Measurements from ENCODE around the gene CFAP46. TPM values are rescaled to one million over a fixed set of nuclear protein-coding genes. Genes with fewer than 3 reads are reported as not detected.

Gene CFAP46
- total and polyA plus RNA-seq, 10 of the 15 experiments (the other 5 are each of a cell fraction or from before 2014, with no cell fraction given) = 0.01 to 0.18 (median 0.03) TPM; not detected in 7

- Histone ChIP-seq H3K27me3 (replicated peaks in 1 of 2; ENCODE audit: control insufficient read depth in 2 of 2, insufficient read depth in 2 of 2, low read length in 1 of 2) (no peaks in the 10 kb centered on the region), H3K4me1 (ENCODE audit: control insufficient read depth, insufficient read depth, low read length) (no peaks in the 10 kb centered on the region), H3K27ac (ENCODE audit: control insufficient read depth, insufficient read depth) (no peak overlapping the region), H3K79me2 (ENCODE audit: control insufficient read depth, insufficient read depth, low read length) (no peaks in the 10 kb centered on the region), H4K20me1 (ENCODE audit: control insufficient read depth, insufficient read depth) (no peaks in the 10 kb centered on the region), H3K9ac (ENCODE audit: control insufficient read depth, insufficient read depth, low read length) (no peak overlapping the region), H3K4me3 (no peak overlapping the region), H3K4me2 (ENCODE audit: control insufficient read depth, insufficient read depth) (no peak overlapping the region), H3K36me3 (ENCODE audit: control insufficient read depth in 2 of 2, insufficient read depth in 2 of 2, low read length in 1 of 2) (no peaks in the 10 kb centered on the region), H3K9me3 (replicated peaks; ENCODE audit: control insufficient read depth, insufficient read depth, low read length) (no peaks in the 10 kb centered on the region), H2AFZ (ENCODE audit: control insufficient read depth, low read depth, low read length) (no peak overlapping the region)
- ChIA-PET SMC1A (ENCODE audit: uncharacterized antibody, unreplicated experiment) (no interaction called here), POLR2A (no interaction called here), RAD21 (ENCODE audit: unreplicated experiment) (no interaction called here), CTCF (no interaction called here)
- ATAC-seq (no peak), FAIRE-seq (no peak), DNase-seq (ENCODE audit: low read depth, low spot score) (no peak)
- WGBS (ENCODE audit: insufficient coverage, insufficient replicate concordance, low lambda C conversion rate, missing lambda C conversion rate) = 41% methylated on average over 12 of the region's 16 CpGs
- in situ Hi-C loops (cut with MboI) (no loop called here), intact Hi-C loops (cut with micrococcal nuclease; ENCODE audit: unreplicated experiment) (no loop called here)
- no TSS peak for BruUV-seq (replicated peaks)
- TF ChIP-seq RFX5 (IDR thresholded peaks at IDR 0.05; ENCODE audit: low read depth, low read length) = no peak
- no peak for TF ChIP-seq RAD51 (IDR thresholded peaks at IDR 0.05)
Observed at GRCh38 chr10:132860532-132860931, 81.8 kb downstream of the CFAP46 start.

GRCh38 chr10:132859084-132859855 lies 83.1 kb downstream of the CFAP46 start:
- BruUV-seq (replicated peaks) = no TSS peak
- Histone ChIP-seq H3K79me2 (ENCODE audit: control insufficient read depth, insufficient read depth, low read length) (no peaks in the 10 kb centered on the region), H3K27me3 (replicated peaks in 1 of 2; ENCODE audit: control insufficient read depth in 2 of 2, insufficient read depth in 2 of 2, low read length in 1 of 2) (no peaks in the 10 kb centered on the region), H3K9me3 (replicated peaks; ENCODE audit: control insufficient read depth, insufficient read depth, low read length) (no peaks in the 10 kb centered on the region), H3K36me3 (ENCODE audit: control insufficient read depth in 2 of 2, insufficient read depth in 2 of 2, low read length in 1 of 2) (no peaks in the 10 kb centered on the region), H3K4me1 (ENCODE audit: control insufficient read depth, insufficient read depth, low read length) (no peaks in the 10 kb centered on the region), H3K27ac (ENCODE audit: control insufficient read depth, insufficient read depth) (no peak overlapping the region), H2AFZ (ENCODE audit: control insufficient read depth, low read depth, low read length) (no peak overlapping the region), H4K20me1 (ENCODE audit: control insufficient read depth, insufficient read depth) (no peaks in the 10 kb centered on the region), H3K4me3 (no peak overlapping the region), H3K9ac (ENCODE audit: control insufficient read depth, insufficient read depth, low read length) (no peak overlapping the region), H3K4me2 (ENCODE audit: control insufficient read depth, insufficient read depth) (no peak overlapping the region)
- ChIA-PET POLR2A (no interaction called here), SMC1A (ENCODE audit: uncharacterized antibody, unreplicated experiment) (no interaction called here), RAD21 (ENCODE audit: unreplicated experiment) (no interaction called here), CTCF (no interaction called here)
- ATAC-seq (no peak), DNase-seq (ENCODE audit: low read depth, low spot score) (no peak), FAIRE-seq (no peak)
- 65% methylated on average over 27 of the region's 32 CpGs for WGBS (ENCODE audit: insufficient coverage, insufficient replicate concordance, low lambda C conversion rate, missing lambda C conversion rate)
- TF ChIP-seq CHD2 (IDR thresholded peaks at IDR 0.05; ENCODE audit: borderline replicate concordance, low read depth, low read length) (no peak), IRF4 (IDR thresholded peaks at IDR 0.05; ENCODE audit: low read depth, low read length) (no peak)
- intact Hi-C loops (cut with micrococcal nuclease; ENCODE audit: unreplicated experiment) = no loop called here
- in situ Hi-C loops (cut with MboI) = no loop called here
